Measurements from ENCODE around the gene MAP3K1.

DNA sequence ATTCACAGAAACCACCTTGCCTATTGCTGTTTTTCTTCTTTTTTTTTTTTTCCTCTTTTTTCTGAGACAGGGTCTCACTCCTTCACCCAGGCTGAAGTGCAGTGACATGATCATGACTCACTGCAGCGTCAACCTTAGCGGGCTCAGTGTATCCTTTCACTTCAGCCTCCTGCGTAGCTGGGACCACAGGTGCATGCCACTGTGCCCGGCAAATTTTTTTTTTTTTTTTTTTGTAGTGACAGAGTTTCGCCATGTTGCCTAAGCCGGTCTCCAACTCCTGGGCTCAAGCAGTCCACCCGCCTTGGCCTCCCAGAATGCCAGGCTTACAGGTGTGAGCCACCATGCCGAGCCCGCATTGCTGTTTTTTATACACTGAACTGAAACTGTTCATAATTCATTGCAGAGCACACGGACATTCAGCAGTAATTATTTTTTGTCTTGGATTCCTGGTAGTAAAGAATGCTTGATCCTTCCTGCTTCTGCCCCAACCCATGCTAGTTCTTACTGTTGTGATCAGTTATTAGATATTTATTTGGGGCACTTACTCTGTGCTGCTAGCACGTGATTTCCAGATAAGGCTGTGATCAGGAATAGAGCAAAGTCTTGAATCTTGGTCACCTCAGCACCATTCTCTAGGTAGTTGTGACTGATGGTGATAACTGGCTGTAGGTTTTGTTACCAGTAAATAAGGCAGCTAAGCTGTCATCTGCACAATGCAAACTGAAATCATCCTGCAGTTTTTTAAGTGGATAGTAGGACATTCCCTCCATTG is 14.0 kb downstream of the MAP3K1 start:
- TF ChIP-seq, protein P1, sequence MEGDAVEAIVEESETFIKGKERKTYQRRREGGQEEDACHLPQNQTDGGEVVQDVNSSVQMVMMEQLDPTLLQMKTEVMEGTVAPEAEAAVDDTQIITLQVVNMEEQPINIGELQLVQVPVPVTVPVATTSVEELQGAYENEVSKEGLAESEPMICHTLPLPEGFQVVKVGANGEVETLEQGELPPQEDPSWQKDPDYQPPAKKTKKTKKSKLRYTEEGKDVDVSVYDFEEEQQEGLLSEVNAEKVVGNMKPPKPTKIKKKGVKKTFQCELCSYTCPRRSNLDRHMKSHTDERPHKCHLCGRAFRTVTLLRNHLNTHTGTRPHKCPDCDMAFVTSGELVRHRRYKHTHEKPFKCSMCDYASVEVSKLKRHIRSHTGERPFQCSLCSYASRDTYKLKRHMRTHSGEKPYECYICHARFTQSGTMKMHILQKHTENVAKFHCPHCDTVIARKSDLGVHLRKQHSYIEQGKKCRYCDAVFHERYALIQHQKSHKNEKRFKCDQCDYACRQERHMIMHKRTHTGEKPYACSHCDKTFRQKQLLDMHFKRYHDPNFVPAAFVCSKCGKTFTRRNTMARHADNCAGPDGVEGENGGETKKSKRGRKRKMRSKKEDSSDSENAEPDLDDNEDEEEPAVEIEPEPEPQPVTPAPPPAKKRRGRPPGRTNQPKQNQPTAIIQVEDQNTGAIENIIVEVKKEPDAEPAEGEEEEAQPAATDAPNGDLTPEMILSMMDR (IDR thresholded peaks at IDR 0.05): no peak
- TF ChIP-seq POLR2A (IDR thresholded peaks at IDR 0.05): peak in 1 of 2 donors; percentile 26

Data from adrenal gland (tissue), 5 donors.